HG03565 (cell line): ENCODE measurements around the gene TF.

ENCODE experiments used
- ATAC-seq: cut with Tn5 transposase; IDR thresholded peaks from one replicate; pipeline ENCODE4 v1.9.1; 2021; ENCODE audit warnings: mild to moderate bottlenecking, moderate library complexity; ENCODE audit not compliant: unreplicated experiment

The TF gene

DNA sequence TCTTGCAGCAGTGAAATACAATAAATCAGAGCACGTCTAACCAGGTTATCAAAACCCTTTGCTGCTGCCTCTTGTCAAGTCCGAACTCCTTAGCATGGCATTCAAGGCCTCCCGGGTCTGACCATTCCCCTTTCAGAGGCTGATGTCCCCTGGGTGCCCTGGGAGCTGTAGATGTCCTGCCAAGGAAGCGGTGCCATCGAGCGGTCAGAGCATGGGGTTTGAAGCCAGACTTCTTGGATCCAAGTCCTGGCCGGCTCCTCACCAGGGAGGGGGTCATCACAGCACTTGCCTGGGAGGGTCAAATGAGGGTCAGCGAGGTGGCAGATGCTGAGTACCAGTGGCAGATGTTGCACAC, 496 bp downstream of the TF start:
- ATAC-seq: no peak

DNA sequence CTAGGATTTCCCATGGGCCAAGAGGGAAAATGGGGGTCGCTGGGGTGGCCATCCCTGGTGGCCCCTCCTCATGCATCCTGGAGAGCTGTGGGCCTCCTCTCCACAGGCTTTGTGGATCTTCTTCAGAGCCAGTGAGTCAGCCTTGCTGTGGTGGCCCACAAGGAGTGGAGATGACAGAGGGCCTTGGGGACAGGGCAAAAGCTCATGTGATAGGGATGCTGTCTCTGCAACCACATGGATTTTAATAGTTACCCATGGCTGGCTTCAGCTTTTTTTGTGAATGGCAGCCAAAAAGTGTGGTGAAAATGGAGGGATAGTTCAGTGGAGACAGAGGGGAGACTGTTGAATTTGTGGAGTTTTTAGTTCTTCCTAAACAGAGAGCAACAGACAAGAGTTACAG, 1.2 kb downstream of the TF start:
- ATAC-seq: no peak

DNA sequence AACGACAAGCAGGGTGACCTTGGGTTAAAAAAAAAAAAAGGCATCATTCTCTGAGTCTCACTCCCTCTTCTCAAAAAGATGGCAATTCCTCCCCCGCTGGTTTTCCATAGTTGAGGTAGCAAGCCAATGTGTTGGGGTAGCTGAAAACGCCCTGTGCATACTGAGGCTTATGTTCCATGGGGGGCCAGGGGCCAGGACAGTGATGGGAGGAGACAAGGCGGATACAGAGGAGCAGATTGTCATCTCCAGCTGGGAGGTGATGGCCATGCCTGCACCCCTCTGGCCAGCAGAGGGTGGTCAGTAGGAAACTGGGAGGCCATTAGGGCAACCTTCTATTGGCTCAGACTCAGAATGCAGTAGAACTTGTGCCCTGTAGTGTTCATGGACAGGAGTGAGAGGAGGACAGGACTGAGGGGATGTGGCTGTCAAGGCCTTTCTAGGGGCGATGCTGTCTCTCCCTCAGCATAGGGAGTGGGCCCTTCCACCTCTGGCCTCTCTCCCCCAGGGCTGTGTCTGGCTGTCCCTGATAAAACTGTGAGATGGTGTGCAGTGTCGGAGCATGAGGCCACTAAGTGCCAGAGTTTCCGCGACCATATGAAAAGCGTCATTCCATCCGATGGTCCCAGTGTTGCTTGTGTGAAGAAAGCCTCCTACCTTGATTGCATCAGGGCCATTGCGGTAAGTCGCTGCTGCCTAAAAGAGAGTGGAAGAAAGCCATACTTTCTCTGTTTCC, 1.9 kb downstream of the TF start:
- ATAC-seq: no peak

DNA sequence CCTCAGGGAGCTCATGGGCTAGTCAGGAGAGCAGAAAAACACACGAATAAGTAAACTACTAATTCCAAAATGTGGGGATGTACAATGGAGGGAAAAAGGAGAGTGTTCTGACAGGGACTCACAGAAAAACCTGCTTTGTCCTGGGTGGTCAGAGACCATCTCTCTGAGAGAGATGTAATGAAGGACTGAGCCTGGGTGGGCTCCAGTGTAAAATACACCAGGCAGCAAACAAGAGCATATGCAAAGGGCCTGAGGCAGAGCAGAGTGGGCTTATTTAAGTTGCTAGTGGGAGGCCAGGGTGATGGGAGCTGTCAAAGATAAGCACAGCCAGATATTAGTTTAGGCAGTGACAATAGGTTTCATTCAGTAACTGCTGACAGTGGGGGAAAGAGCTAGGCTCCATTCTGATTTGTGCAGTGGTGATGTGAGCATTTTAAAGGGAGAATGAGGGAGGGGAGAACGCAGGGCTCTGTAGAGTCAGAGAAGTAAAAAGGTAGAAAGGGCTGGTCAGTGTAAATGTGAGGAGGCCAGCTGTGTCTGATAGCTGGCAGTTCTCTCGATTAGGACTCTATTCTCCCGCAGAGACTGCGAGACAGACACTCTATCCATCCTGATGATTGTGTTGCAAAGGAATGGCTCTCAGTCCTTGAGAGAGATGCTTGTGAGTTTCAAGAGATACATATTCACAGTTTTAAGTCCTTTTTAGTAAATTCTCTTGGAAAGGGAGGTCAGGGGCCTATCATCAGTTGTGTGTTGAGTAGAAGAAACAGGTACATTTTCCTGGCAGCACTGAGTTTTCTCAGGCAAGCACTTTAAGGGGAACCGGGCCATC, 3.5 kb downstream of the TF start:
- ATAC-seq: no peak

DNA sequence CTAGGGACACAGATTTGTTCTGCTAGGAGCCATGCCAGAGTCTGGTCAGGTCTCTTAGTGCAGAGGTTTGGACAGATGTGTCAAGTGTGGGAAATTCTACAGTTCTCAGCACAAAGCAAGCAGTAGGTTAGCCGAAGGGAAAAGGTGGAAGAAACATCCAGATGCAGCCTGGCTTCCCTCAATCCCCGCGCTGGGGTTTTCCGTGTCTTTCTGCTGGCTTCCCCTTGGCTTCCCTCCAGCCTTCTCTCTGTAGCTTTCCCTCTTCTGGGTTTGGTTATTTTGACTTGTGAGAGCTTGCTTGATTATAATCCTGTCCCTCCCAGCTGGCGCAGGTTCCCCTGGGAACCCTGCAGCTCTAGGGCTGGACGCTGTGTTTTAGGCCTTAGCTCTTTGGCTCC, 4.1 kb downstream of the TF start:
- no peak for ATAC-seq

DNA sequence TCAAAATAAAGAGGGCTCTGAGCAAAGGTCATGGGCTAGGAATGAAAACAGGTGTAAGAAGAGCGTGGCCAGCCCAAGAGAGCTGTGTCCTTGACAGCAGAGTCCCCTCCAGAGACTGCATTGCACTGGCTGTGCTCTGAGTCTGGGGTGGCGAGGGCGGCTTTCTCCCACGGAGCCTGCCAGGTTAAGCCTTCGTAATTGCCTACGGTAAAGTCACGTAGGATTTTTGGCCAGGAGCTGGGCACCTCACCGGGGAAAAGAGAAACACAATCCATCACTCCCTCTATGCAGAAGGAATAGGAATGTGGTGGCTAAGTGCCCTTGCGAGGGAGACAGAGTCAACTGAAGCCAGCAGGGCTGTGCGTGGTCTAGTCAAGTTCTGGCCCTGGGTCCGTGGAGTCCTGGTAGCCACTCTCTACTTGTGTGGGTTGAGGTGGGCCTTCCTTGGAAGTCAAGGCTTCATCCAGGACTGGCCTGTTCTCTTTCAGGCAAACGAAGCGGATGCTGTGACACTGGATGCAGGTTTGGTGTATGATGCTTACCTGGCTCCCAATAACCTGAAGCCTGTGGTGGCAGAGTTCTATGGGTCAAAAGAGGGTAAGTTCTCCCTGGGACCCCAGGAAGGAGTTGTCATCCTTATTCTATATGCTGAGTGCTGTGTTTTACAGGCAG, 7.0 kb downstream of the TF start:
- no peak for ATAC-seq

DNA sequence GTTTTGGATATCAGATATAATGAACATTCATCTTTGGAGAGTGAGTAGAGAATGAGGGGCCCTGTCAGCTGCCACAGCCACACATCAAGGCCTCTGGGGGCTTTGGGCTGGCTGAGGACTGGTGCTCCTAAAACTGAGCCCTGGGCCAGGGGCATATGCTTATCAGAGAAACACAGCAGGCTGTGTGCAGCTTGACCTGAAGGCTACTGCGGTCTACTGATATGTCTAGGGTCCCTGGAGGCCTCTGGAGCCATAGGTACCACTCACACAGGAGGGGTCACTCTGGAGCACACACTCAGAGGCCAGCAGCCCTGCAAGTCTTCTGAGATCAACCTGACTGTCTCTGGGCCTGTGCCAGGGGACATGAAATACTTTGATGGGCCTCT, 7.6 kb downstream of the TF start:
- ATAC-seq: no peak

DNA sequence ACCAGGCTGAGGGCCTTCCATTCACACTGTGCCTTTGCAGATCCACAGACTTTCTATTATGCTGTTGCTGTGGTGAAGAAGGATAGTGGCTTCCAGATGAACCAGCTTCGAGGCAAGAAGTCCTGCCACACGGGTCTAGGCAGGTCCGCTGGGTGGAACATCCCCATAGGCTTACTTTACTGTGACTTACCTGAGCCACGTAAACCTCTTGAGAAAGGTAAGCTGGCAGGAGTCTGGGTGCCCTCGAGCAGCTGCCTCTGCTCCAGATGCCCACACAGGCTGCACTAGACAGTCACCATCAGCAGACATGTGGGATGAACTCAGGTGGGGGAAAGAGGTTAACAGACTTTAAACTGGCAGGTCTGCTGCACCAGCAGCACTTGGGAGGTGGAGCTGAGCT, 8.3 kb downstream of the TF start:
- ATAC-seq: no peak

DNA sequence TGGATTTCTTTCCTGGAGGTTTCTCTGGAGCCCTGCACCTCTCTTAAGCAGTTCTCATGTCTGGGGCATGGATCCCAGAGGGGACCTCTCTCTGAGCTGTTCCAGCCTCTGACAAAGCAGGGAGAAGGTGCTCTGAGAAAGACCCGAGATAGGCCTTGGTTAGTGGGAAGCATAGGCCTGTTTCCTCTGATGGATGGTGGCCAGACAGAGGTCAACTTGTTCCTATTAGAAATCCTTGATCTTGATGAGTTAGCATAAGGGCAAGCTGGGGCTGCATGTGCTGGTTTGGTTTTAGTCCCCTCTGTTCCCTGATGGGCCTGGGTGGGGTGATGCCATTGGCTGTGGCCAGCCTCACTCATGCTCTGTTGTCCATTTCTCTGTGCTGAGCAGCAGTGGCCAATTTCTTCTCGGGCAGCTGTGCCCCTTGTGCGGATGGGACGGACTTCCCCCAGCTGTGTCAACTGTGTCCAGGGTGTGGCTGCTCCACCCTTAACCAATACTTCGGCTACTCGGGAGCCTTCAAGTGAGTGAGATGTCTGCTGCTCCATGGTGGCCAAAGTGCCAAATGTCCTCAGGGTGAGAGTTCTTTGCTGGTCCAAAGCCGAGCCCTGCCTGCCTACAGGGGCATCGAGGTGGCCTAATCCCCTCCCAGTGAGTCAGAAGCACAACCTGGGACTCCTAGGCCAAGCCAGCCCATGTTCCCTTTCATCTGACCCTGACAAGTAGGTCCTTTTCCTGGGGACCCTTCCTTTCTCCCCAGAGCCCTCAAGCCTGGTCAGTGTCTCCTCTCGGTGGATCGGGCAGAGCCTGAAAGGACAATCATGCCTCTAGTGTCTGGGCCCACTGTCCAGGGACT, 9.0 kb downstream of the TF start:
- no peak for ATAC-seq

DNA sequence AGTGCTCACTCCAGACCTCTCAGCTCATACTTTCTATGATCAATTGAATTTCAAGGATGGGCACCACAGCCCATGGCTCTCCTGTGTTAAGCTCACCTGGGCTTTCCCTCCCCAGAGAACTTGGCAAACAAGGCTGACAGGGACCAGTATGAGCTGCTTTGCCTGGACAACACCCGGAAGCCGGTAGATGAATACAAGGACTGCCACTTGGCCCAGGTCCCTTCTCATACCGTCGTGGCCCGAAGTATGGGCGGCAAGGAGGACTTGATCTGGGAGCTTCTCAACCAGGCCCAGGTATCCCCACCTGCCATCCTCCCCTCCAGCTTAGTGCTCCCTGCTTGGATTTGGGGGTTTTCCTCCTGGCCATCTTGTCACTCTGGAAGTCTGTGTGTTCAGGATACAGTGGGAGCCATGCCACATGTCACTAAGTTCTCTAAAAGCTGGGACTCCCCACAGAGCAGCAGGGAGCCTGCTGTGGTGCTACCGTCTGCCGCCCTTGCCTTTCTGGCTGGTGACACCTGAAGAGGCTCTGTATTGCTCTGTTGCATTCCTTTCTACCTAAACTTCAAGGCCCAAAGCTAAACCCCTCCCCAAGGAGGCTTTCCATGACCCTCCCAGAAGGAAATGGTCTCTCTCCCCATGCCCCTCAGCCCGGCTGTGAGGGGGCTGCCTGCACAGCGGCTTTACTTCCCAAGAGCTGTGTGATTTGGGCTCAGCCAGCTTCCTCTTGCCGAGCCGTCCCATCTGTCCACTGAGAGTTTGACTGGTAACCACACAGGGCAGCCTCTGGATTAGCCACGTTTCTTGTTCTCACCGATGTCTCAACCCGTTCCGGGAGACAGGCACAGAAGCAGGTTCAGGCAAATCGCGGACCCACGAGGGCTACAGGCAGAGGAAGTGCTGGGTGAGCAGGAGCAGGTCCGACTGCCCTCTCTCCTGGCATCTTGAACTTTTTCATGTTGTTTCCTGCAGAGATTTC, 10.8 kb downstream of the TF start:
- no peak for ATAC-seq

DNA sequence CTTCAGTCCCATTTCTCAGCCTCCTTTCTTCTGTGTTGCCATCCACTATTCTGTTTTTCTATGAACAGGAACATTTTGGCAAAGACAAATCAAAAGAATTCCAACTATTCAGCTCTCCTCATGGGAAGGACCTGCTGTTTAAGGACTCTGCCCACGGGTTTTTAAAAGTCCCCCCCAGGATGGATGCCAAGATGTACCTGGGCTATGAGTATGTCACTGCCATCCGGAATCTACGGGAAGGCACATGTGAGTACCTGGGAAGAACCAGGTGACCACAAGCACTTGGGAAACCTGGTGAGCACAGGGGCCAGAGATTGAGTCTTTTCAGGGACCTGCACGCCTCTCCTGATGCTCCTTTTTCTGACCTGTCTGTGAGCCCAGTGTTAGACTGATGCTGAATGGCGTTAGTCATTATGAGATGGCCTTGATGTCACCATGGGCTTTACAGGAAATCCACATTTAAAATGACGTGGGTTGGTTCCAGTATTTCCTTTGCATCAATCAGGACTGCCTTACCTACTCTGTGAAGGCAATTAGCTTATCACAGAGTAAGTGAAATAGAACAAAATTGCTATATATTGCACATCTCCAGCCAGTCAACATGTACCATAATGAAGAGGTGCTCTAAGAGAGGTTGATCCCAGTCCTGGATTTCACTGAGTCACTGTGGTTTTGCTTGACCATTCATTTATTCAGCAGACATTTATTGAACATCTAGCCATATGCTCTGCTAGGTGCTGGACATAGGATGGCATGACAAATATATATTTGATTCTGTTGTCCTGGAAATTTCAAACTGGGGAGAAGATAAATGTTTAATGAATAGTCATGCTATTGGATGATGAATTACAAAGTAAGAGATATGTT, 11.7 kb downstream of the TF start:
- ATAC-seq: no peak

DNA sequence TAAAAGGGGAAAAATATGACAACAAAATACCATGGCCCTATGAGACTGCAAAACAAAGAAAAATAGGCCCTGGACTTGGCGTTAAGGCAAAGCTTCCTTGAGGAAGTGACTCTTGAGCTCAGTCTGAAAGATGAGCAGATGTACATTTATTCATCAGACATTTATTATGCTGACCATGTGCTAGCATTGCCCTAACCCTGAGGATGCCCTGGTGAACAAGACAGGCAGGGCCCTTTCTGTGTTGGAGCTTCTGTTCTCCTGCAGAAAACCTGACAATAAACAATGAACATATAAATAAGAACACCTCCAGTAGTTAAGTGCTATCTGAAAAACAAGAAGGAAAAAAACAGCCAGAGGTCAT, 12.4 kb downstream of the TF start:
- ATAC-seq: no peak

DNA sequence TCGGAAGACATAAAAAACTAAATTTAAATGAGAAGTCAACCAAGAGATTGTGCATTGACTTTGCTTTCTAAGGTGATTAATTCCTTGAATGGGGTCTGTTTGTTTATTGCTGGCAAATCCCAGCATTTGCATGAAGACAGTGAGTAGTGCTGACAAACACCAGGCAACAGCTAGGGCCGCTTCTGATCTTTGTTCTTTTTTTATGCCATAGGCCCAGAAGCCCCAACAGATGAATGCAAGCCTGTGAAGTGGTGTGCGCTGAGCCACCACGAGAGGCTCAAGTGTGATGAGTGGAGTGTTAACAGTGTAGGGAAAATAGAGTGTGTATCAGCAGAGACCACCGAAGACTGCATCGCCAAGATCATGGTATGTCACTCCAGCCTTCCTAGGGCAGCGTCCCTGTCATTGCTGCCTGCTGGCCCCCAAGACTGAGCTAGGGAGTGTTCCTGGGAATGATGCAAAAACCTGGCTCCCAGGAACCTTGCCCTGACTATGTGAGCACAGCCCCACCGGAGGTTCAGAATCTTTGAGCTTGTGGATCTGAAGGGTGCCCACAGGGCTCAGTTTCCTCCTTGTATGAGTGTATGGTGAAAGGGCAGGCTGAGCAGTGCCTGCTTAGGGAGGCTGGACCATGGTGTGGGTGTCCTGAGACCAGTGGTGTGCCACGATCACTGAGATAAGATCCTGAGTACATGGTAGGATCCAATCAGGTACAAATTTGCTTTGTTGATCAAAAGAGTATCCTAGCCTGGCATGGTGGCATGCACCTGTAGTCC, 13.0 kb downstream of the TF start:
- no peak for ATAC-seq

DNA sequence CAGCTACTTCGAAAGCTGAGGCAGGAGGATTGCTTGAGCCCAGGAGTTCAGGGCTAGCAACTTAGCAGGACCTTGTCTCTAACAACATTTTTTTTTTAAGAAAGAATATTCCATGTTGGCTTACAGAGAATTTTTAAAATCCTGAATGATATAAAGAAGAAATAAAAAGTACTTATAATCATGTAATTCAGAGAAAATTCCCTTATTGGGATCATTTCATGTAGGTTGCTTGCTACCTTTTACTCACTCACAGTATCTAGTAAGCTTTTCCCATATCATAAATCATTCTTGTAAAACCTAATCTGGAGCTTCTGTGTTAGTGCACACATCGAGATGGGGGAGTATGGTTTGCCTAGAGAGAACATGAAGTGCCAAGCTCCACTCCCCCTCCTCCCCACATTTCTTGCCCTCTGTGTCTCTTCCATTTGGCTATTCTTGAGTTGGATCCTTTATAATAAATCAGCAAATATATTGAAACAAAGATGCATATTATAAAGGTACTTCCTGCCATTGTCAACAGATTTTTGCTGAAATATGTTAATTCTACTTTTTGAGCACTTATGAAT, 13.6 kb downstream of the TF start:
- ATAC-seq: no peak

DNA sequence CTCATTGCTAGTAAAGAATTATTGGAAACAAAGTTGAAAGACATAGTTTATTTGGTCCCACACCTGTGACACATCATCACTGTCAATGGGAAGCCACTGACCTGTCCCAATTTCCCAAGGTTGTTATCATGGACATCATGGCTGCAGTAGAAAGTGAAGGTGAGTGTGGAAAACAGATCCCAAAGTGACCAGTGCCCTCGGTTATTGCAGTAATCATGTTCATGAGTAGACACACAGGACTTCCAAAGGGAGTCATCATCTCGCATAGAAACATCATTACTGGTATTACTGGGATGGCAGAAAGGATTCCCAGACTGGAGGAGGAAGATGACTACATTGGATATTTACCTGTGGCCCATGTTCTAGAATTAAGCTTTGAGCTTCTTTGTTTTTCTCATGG, 14.7 kb downstream of the TF start:
- no peak for ATAC-seq

DNA sequence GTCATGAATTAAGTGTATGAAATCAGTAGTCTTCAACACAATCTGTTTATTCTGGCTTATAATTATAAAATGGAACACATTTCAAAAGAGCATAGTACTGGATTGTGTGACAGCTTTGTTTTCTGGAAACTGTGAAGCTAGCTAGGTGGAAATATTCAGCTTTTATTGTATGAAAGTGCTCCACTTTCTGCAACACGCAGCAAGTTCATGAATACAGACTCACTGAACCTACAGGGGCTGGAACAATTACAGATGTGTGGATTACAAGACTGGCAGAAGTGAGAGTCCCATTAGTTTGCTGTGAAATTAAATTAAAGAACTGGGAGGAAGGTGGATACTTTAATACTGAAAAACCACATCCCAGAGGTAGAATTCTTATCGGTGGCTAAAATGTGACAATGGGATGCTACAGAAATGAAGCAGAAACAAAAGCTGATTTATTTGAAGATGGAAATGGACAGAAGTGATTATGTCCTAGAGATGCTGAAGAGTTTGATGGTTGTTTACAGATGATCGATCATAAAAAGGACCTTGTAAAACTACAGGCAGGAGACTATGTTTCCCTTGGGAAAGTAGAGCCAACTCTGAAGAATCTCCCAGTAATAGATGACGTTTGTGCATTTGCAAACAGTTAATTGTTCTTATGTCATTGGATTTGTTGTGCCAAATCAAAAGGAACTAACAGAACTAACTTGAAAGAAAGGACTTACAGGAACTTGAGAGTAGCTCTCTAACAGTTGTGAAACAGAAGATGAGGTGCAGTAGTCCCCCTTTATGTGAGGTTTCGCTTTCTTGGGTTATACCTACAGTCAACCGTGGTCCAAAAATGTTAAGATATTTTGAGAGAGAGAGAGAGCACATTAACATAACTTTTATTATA, 15.7 kb downstream of the TF start:
- no peak for ATAC-seq

DNA sequence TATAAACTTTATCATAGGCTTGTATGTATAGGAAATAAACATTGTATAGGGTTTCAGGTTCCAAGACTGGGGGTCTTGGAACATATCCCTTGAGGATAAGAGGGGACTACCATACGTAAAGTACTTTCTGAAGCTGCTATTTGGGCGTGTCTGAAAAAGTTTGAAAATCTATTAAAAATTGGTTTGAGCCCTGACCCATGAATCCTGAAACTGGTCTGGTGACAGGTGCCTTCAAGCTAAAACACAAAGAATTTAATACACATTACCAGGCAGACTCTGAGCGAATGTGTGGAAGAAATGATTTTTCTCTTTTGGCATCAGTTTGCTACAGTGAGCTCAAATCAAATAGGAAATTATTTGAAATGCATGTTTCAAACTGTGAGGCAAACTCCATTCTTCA, 16.3 kb downstream of the TF start:
- ATAC-seq: no peak
